ENCODE measurements around the gene TNRC6C. TPM values are rescaled to one million over a fixed set of nuclear protein-coding genes. Genes with fewer than 3 reads are reported as not detected.

Gene TNRC6C
- total and polyA plus RNA-seq, 4 donors, result 1.3 to 7.7 (median 2.9) TPM

- WGBS, result 27% methylated on average over 18 of the region's 18 CpGs
- no peaks in the 10 kb centered on the region for H3K36me3 ChIP-seq (ENCODE audit: control insufficient read depth in 4 of 4, insufficient read depth in 3 of 4, low read depth in 1 of 4, low read length in 3 of 4)
- no peaks in the 10 kb centered on the region for H3K9me3 ChIP-seq (ENCODE audit: control insufficient read depth in 4 of 4, low read length in 3 of 4)
- no peak overlapping the region for H3K27ac ChIP-seq (ENCODE audit: low read depth in 1 of 2, low read length in 2 of 2)
- no peak overlapping the region for H3K4me3 ChIP-seq (ENCODE audit: low read depth in 1 of 3, low read length in 3 of 3)
- H3K9ac ChIP-seq (ENCODE audit: low read depth in 1 of 2, low read length in 2 of 2), result no peak overlapping the region
- no peak for DNase-seq (ENCODE audit: low spot score)
- no peak for TF ChIP-seq HNF4G (IDR thresholded peaks at IDR 0.05)
- TF ChIP-seq RAD21 (IDR thresholded peaks at IDR 0.05), result peak; percentile 74 to 75
- no peak for TF ChIP-seq JUND (IDR thresholded peaks at IDR 0.05)
- peak; percentile 49 for TF ChIP-seq CTCF (IDR thresholded peaks at IDR 0.05; ENCODE audit: low read depth, low read length, missing input control)
- peaks cover 0 to 7% (median 3%) of the 10 kb centered on the region in 4 donors for H3K4me1 ChIP-seq (ENCODE audit: control insufficient read depth in 4 of 4, insufficient read depth in 4 of 4, low read length in 3 of 4)
- H3K27me3 ChIP-seq (ENCODE audit: control insufficient read depth in 4 of 4, insufficient read depth in 4 of 4, low read length in 3 of 4), result peaks cover 0 to 10% (median 5%) of the 10 kb centered on the region in 4 donors
Measured at GRCh38 chr17:77914385-77915254, 43.9 kb upstream of the TNRC6C start.

- 30% methylated on average over 7 of the region's 7 CpGs for WGBS
- H3K27me3 ChIP-seq (ENCODE audit: control insufficient read depth in 4 of 4, insufficient read depth in 4 of 4, low read length in 3 of 4), result peaks cover 0 to 10% (median 5%) of the 10 kb centered on the region in 4 donors
- H3K9me3 ChIP-seq (ENCODE audit: control insufficient read depth in 4 of 4, low read length in 3 of 4), result no peaks in the 10 kb centered on the region
- H3K9ac ChIP-seq (ENCODE audit: low read depth in 1 of 2, low read length in 2 of 2), result no peak overlapping the region
- H3K27ac ChIP-seq (ENCODE audit: low read depth in 1 of 2, low read length in 2 of 2), result no peak overlapping the region
- H3K4me1 ChIP-seq (ENCODE audit: control insufficient read depth in 4 of 4, insufficient read depth in 4 of 4, low read length in 3 of 4), result peaks cover 0 to 7% (median 3%) of the 10 kb centered on the region in 4 donors
- no peak for TF ChIP-seq HNF4A (conservative IDR thresholded peaks at IDR 0.05)
- H3K4me3 ChIP-seq (ENCODE audit: low read depth in 1 of 3, low read length in 3 of 3), result no peak overlapping the region
- DNase-seq (ENCODE audit: low spot score), result no peak
- no peaks in the 10 kb centered on the region for H3K36me3 ChIP-seq (ENCODE audit: control insufficient read depth in 4 of 4, insufficient read depth in 3 of 4, low read depth in 1 of 4, low read length in 3 of 4)
Measured at GRCh38 chr17:77915594-77916021, 42.9 kb upstream of the TNRC6C start.

- no peak for TF ChIP-seq HNF4G (IDR thresholded peaks at IDR 0.05)
- no peak for TF ChIP-seq GABPA (IDR thresholded peaks at IDR 0.05 in 1 of 2, conservative IDR thresholded peaks at IDR 0.05 in 1 of 2)
- TF ChIP-seq ATF3 (IDR thresholded peaks at IDR 0.05), result no peak
- no peak for TF ChIP-seq SP1 (IDR thresholded peaks at IDR 0.05)
- TF ChIP-seq FOXA1 (IDR thresholded peaks at IDR 0.05), result no peak
- Histone ChIP-seq H3K9me3 (ENCODE audit: control insufficient read depth in 4 of 4, low read length in 3 of 4) (no peaks in the 10 kb centered on the region), H3K4me3 (ENCODE audit: low read depth in 1 of 3, low read length in 3 of 3) (no peak overlapping the region), H3K9ac (ENCODE audit: low read depth in 1 of 2, low read length in 2 of 2) (no peak overlapping the region), H3K36me3 (ENCODE audit: control insufficient read depth in 4 of 4, insufficient read depth in 3 of 4, low read depth in 1 of 4, low read length in 3 of 4) (no peaks in the 10 kb centered on the region), H3K27ac (ENCODE audit: low read depth in 1 of 2, low read length in 2 of 2) (no peak overlapping the region), H3K27me3 (ENCODE audit: control insufficient read depth in 4 of 4, insufficient read depth in 4 of 4, low read length in 3 of 4) (peaks cover 0 to 10% (median 5%) of the 10 kb centered on the region in 4 donors), H3K4me1 (ENCODE audit: control insufficient read depth in 4 of 4, insufficient read depth in 4 of 4, low read length in 3 of 4) (peaks cover 0 to 7% (median 3%) of the 10 kb centered on the region in 4 donors)
- DNase-seq (ENCODE audit: low spot score), result no peak
- WGBS, result 27% methylated on average over 6 of the region's 6 CpGs
Measured at GRCh38 chr17:77916264-77916663, 42.2 kb upstream of the TNRC6C start.
